ENCODE data around the gene CDKN2AIPNL. TPM values are rescaled to one million over a fixed set of nuclear protein-coding genes. Genes with fewer than 3 reads are reported as not detected.

The CDKN2AIPNL gene
- total RNA-seq, 5 donors from 2014 or later (not counting 1 experiment from before 2014, with no cell fraction given): 14.0 to 17.3 (median 15.3) TPM

DNA sequence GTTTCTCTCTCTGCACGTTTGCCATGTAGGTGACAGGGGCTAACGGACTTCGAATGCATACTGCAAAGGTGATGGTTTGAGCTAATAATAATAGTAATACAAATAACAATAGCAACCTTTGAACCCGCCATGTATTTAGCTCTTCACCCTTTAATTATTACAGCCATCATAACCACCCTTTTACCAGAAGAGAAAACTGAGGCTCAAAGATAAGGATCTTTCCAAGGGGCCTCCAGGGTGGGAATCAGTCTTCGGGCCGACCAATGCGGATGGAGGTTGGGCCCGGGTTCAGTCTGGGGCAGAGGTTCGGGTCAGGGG is 494 bp downstream of the CDKN2AIPNL start:
- DNase-seq: no peak
- H3K27ac ChIP-seq (ENCODE audit: low read length): peak overlapping the region; percentile 30
- H3K27ac Mint-ChIP-seq: peak overlapping the region; percentile 79 to 92
- ATAC-seq (replicated peaks in 1 of 4): no peak
- H3K4me1 Mint-ChIP-seq: peaks cover 28 to 42% (median 41%) of the 10 kb centered on the region in 3 donors
- peak overlapping the region; percentile 83 to 85 for H3K4me3 ChIP-seq (ENCODE audit: control insufficient read depth in 1 of 2, extremely low read depth in 1 of 2, low read length in 1 of 2)
- peak overlapping the region; percentile 91 to 93 (median 91) for H3K4me3 Mint-ChIP-seq
- WGBS (ENCODE audit: insufficient coverage): 0% methylated on average over 5 of the region's 9 CpGs
- H3K27me3 Mint-ChIP-seq: no peaks in the 10 kb centered on the region
- H3K9me3 ChIP-seq: no peaks in the 10 kb centered on the region
- H3K27me3 ChIP-seq (replicated peaks in 1 of 2; ENCODE audit: control insufficient read depth in 2 of 2, extremely low read depth in 1 of 2, insufficient read depth in 2 of 2, low read length in 1 of 2): no peaks in the 10 kb centered on the region
- H3K36me3 Mint-ChIP-seq: peaks cover 6% of the 10 kb centered on the region
- H3K36me3 ChIP-seq (ENCODE audit: control insufficient read depth in 2 of 2, extremely low read depth in 1 of 2, insufficient read depth in 1 of 2, low read length in 1 of 2): no peaks in the 10 kb centered on the region
- H3K9me3 Mint-ChIP-seq: no peaks in the 10 kb centered on the region
- ChIA-PET CTCF (interaction anchor here (0.6 to 1.5 kb wide), 11 partner anchors 17 to 176 kb away, joined by 3 to 11 read pairs (median 5); no protein-coding TSS in a partner anchor), POLR2A (interaction anchor here (0.6 to 1.2 kb wide), 7 partner anchors 11 to 154 kb away, joined by 3 to 5 read pairs (median 3); partner anchors contain the start of gene UBE2B (in 1 of the 2))
- H3K4me1 ChIP-seq (ENCODE audit: control insufficient read depth in 1 of 2, extremely low read depth in 1 of 2, insufficient read depth in 2 of 2, low read length in 2 of 2): peaks cover 11 to 29% of the 10 kb centered on the region in 2 experiments

- peaks cover 11 to 29% of the 10 kb centered on the region in 2 experiments for H3K4me1 ChIP-seq (ENCODE audit: control insufficient read depth in 1 of 2, extremely low read depth in 1 of 2, insufficient read depth in 2 of 2, low read length in 2 of 2)
- peaks cover 9% of the 10 kb centered on the region for H3K36me3 Mint-ChIP-seq
- ChIA-PET POLR2A (interaction anchor here (0.6 to 1.2 kb wide), 6 partner anchors 11 to 155 kb away, joined by 3 to 5 read pairs (median 3); partner anchors contain the start of gene UBE2B (in 1 of the 2)), CTCF (interaction anchor here (0.7 to 1.5 kb wide), 9 partner anchors 29 to 176 kb away, joined by 3 to 11 read pairs (median 5); no protein-coding TSS in a partner anchor)
- H3K36me3 ChIP-seq (ENCODE audit: control insufficient read depth in 2 of 2, extremely low read depth in 1 of 2, insufficient read depth in 1 of 2, low read length in 1 of 2): no peaks in the 10 kb centered on the region
- peak overlapping the region; percentile 83 to 85 for H3K4me3 ChIP-seq (ENCODE audit: control insufficient read depth in 1 of 2, extremely low read depth in 1 of 2, low read length in 1 of 2)
- DNase-seq: no peak
- H3K9me3 ChIP-seq: no peaks in the 10 kb centered on the region
- H3K27me3 Mint-ChIP-seq: no peaks in the 10 kb centered on the region
- no peaks in the 10 kb centered on the region for H3K27me3 ChIP-seq (replicated peaks in 1 of 2; ENCODE audit: control insufficient read depth in 2 of 2, extremely low read depth in 1 of 2, insufficient read depth in 2 of 2, low read length in 1 of 2)
- peak overlapping the region; percentile 91 to 93 (median 91) for H3K4me3 Mint-ChIP-seq
- peaks cover 28 to 42% (median 41%) of the 10 kb centered on the region in 3 donors for H3K4me1 Mint-ChIP-seq
- ATAC-seq (replicated peaks in 1 of 4): no peak
- H3K27ac Mint-ChIP-seq: peak overlapping the region in 1 of 2 donors; percentile 92
- 100% methylated on average over 1 of the region's 4 CpGs for WGBS (ENCODE audit: insufficient coverage)
- peak overlapping the region; percentile 30 for H3K27ac ChIP-seq (ENCODE audit: low read length)
- no peaks in the 10 kb centered on the region for H3K9me3 Mint-ChIP-seq
Measured at GRCh38 chr5:134410822-134411221, 859 bp downstream of the CDKN2AIPNL start.

DNA sequence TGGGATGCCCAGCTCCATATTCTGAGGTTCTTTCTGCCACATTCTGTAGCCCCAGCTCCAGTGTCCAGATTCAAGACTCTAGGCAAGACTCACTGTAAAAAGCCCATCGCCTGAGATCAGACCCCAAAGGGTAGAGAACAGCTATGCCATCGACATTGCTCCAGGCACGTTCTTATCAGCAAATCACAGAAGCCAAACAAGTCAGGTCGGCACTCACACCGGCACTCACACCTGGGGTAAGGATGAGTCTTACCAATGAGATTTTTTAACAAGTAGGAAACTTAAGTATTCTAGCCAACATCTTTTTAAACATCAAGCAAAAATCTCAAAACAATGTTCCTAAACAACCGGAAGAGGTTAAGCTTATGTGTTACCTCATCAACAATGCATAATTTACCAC is 2.4 kb downstream of the CDKN2AIPNL start:
- Mint-ChIP-seq H3K36me3 (peaks cover 11% of the 10 kb centered on the region), H3K27me3 (no peaks in the 10 kb centered on the region), H3K4me3 (peak overlapping the region in 1 of 3 donors; percentile 32), H3K27ac (peak overlapping the region in 1 of 2 donors; percentile 12), H3K4me1 (peaks cover 28 to 42% (median 41%) of the 10 kb centered on the region in 3 donors), H3K9me3 (no peaks in the 10 kb centered on the region)
- POLR2A ChIA-PET: interaction anchor here in 1 of 2 donors (0.9 kb wide), 1 partner anchor 115 kb away, joined by 7 read pairs; no protein-coding TSS in a partner anchor
- no CpG with 5 or more reads among the region's 6 CpGs for WGBS (ENCODE audit: insufficient coverage)
- no peak overlapping the region for H3K27ac ChIP-seq (ENCODE audit: low read length)
- H3K9me3 ChIP-seq: no peaks in the 10 kb centered on the region
- no peak overlapping the region for H3K4me3 ChIP-seq (ENCODE audit: control insufficient read depth in 1 of 2, extremely low read depth in 1 of 2, low read length in 1 of 2)
- ATAC-seq (replicated peaks in 1 of 4) (no peak), DNase-seq (no peak)
- no peaks in the 10 kb centered on the region for H3K36me3 ChIP-seq (ENCODE audit: control insufficient read depth in 2 of 2, extremely low read depth in 1 of 2, insufficient read depth in 1 of 2, low read length in 1 of 2)
- H3K4me1 ChIP-seq (ENCODE audit: control insufficient read depth in 1 of 2, extremely low read depth in 1 of 2, insufficient read depth in 2 of 2, low read length in 2 of 2): peaks cover 11 to 29% of the 10 kb centered on the region in 2 experiments
- CTCF ChIA-PET: interaction anchor here (0.5 to 1.0 kb wide), 2 partner anchors 115 to 143 kb away, joined by 4 to 7 read pairs; no protein-coding TSS in a partner anchor
- H3K27me3 ChIP-seq (replicated peaks in 1 of 2; ENCODE audit: control insufficient read depth in 2 of 2, extremely low read depth in 1 of 2, insufficient read depth in 2 of 2, low read length in 1 of 2): no peaks in the 10 kb centered on the region

- Mint-ChIP-seq H3K27ac (no peak overlapping the region), H3K27me3 (no peaks in the 10 kb centered on the region), H3K36me3 (peaks cover 16% of the 10 kb centered on the region), H3K9me3 (no peaks in the 10 kb centered on the region), H3K4me1 (peaks cover 19 to 29% (median 25%) of the 10 kb centered on the region in 3 donors), H3K4me3 (no peak overlapping the region)
- CTCF ChIA-PET: no interaction called here
- DNase-seq (no peak), ATAC-seq (replicated peaks in 1 of 4) (no peak)
- Histone ChIP-seq H3K36me3 (ENCODE audit: control insufficient read depth in 2 of 2, extremely low read depth in 1 of 2, insufficient read depth in 1 of 2, low read length in 1 of 2) (peaks cover 0 to 4% of the 10 kb centered on the region in 2 donors), H3K4me3 (ENCODE audit: control insufficient read depth in 1 of 2, extremely low read depth in 1 of 2, low read length in 1 of 2) (no peak overlapping the region), H3K9me3 (no peaks in the 10 kb centered on the region), H3K27me3 (replicated peaks in 1 of 2; ENCODE audit: control insufficient read depth in 2 of 2, extremely low read depth in 1 of 2, insufficient read depth in 2 of 2, low read length in 1 of 2) (no peaks in the 10 kb centered on the region), H3K4me1 (ENCODE audit: control insufficient read depth in 1 of 2, extremely low read depth in 1 of 2, insufficient read depth in 2 of 2, low read length in 2 of 2) (peaks cover 9 to 18% of the 10 kb centered on the region in 2 experiments), H3K27ac (ENCODE audit: low read length) (no peak overlapping the region)
- POLR2A ChIA-PET: no interaction called here
- WGBS (ENCODE audit: insufficient coverage): 83% methylated on average over 1 of the region's 1 CpG
Measured at GRCh38 chr5:134406390-134406789, 5.3 kb downstream of the CDKN2AIPNL start.

DNA sequence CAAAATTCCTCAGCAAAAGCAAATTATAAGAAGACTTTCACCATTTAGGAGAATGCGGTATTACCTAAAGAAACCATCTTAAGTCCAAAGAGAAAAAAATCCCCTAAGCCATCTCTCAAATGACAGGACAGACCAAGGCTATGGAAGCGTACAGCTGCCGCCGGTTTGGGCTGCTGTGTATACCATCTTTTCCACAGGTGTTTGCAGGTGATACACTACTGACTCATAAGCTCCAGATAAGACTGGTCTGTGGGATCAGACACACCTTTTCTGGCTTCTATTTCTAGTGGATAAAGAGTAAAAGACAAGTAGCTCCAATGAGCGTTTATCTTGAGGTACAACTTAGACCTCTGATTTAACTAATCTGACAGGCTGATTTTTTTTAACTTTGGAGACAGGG is 7.7 kb downstream of the CDKN2AIPNL start:
- Mint-ChIP-seq H3K27me3 (no peaks in the 10 kb centered on the region), H3K9me3 (no peaks in the 10 kb centered on the region), H3K36me3 (peaks cover 20% of the 10 kb centered on the region), H3K4me1 (peaks cover 0 to 5% (median under 1%) of the 10 kb centered on the region in 3 donors), H3K27ac (no peak overlapping the region), H3K4me3 (no peak overlapping the region)
- POLR2A ChIA-PET: interaction anchor here in 1 of 2 donors (0.7 kb wide), 1 partner anchor 413 kb away, joined by 5 read pairs; no protein-coding TSS in a partner anchor
- no peak for ATAC-seq (replicated peaks in 1 of 4)
- H3K27ac ChIP-seq (ENCODE audit: low read length): no peak overlapping the region
- H3K27me3 ChIP-seq (replicated peaks in 1 of 2; ENCODE audit: control insufficient read depth in 2 of 2, extremely low read depth in 1 of 2, insufficient read depth in 2 of 2, low read length in 1 of 2): no peaks in the 10 kb centered on the region
- 94% methylated on average over 3 of the region's 5 CpGs for WGBS (ENCODE audit: insufficient coverage)
- H3K4me3 ChIP-seq (ENCODE audit: control insufficient read depth in 1 of 2, extremely low read depth in 1 of 2, low read length in 1 of 2): no peak overlapping the region
- H3K36me3 ChIP-seq (ENCODE audit: control insufficient read depth in 2 of 2, extremely low read depth in 1 of 2, insufficient read depth in 1 of 2, low read length in 1 of 2): peaks cover 0 to 5% of the 10 kb centered on the region in 2 donors
- H3K9me3 ChIP-seq: no peaks in the 10 kb centered on the region
- H3K4me1 ChIP-seq (ENCODE audit: control insufficient read depth in 1 of 2, extremely low read depth in 1 of 2, insufficient read depth in 2 of 2, low read length in 2 of 2): no peaks in the 10 kb centered on the region
- DNase-seq: no peak
- CTCF ChIA-PET: no interaction called here

- Mint-ChIP-seq H3K4me3 (no peak overlapping the region), H3K9me3 (no peaks in the 10 kb centered on the region), H3K36me3 (peaks cover 31% of the 10 kb centered on the region), H3K27ac (peak overlapping the region in 1 of 2 donors; percentile 31), H3K27me3 (no peaks in the 10 kb centered on the region), H3K4me1 (peaks cover 0 to 3% (median 0%) of the 10 kb centered on the region in 3 donors)
- ATAC-seq (replicated peaks in 1 of 4): no peak
- ChIA-PET POLR2A (interaction anchor here in 1 of 2 donors (0.6 kb wide), 1 partner anchor 73 kb away, joined by 3 read pairs; no protein-coding TSS in a partner anchor), CTCF (interaction anchor here in 1 of 2 donors (0.6 kb wide), 1 partner anchor 214 kb away, joined by 3 read pairs; no protein-coding TSS in a partner anchor)
- Histone ChIP-seq H3K4me1 (ENCODE audit: control insufficient read depth in 1 of 2, extremely low read depth in 1 of 2, insufficient read depth in 2 of 2, low read length in 2 of 2) (no peaks in the 10 kb centered on the region), H3K36me3 (ENCODE audit: control insufficient read depth in 2 of 2, extremely low read depth in 1 of 2, insufficient read depth in 1 of 2, low read length in 1 of 2) (peaks cover 7 to 40% of the 10 kb centered on the region in 2 donors), H3K9me3 (no peaks in the 10 kb centered on the region), H3K27me3 (replicated peaks in 1 of 2; ENCODE audit: control insufficient read depth in 2 of 2, extremely low read depth in 1 of 2, insufficient read depth in 2 of 2, low read length in 1 of 2) (no peaks in the 10 kb centered on the region), H3K27ac (ENCODE audit: low read length) (no peak overlapping the region), H3K4me3 (ENCODE audit: control insufficient read depth in 1 of 2, extremely low read depth in 1 of 2, low read length in 1 of 2) (no peak overlapping the region)
- DNase-seq: no peak
- WGBS (ENCODE audit: insufficient coverage): no CpG with 5 or more reads among the region's 2 CpGs
Measured at GRCh38 chr5:134398609-134399155, 13.0 kb downstream of the CDKN2AIPNL start.
